Loucy (cell line): ENCODE data around the gene RRP8.

Experiments used
- CTCF ChIP-seq: fragments of 200-600 bp; sonication (generic); conservative IDR thresholded peaks from 2 replicates; pipeline ENCODE4 v1.5.1; 2014; ENCODE audit warnings: mild to moderate bottlenecking, antibody characterized with exemption, low read length
- EZH2phosphoT487 ChIP-seq: fragments of 200-600 bp; IDR thresholded peaks from 2 replicates; pipeline ENCODE4 v1.6.1; 2018; ENCODE audit warnings: antibody characterized with exemption, mild to moderate bottlenecking, moderate library complexity, borderline replicate concordance

DNA sequence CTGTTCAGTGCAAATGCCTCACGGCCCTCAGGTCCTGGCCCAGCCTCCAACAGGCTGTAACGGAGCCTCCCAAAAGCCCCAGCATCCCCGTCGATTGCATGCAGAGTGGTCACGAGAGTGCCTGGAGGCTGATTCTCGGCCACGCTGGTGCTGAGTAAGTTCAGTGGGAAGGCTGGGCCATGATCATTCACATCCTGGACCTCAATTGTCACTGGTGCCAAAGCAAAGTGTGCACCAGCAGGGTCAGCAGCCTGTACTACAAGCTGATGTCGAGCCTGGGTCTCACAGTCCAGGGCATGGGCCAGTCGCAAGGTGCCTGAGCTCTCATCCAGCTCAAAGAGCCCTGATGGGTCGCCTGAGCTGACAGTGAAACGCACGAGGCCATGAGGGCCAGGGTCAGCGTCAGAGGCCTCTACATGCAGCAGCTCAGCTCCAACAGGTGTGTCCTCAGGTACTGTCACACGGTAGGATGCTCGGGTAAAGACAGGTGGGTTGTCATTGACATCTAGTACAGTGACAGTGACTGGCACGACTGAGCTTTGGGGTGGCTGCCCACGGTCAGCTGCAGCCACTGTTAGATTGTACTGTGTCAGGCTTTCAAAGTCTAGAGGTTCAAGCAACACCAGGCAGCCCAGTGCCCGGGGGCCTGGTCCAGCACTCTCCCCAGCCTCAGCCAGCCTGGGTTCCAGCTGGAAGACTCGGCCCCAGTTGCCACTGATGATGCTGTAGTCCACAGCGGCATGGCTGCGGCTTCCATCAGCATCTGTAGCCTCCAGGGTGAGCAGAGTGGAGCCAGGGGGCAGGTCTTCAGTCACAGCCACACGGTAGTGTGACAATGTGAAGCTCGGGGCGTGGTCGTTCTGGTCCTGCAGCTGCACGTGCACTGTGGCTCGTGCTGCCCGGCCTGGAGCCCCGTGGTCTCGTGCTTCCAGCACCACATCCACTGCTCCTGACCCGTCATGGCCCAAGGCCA is 20.3 kb upstream of the RRP8 start:
- TF ChIP-seq CTCF, result no peak
- TF ChIP-seq EZH2phosphoT487, result no peak
